NCI-H1417 treated with DMSO at 0.1 percent for 48 hours (cell line): ENCODE measurements around the gene RUNX1.

Experiments used
- DNase-seq: peaks from one replicate; lab custom pipeline; 2025; lab: John Stamatoyannopoulos, UW

The RUNX1 gene

DNA sequence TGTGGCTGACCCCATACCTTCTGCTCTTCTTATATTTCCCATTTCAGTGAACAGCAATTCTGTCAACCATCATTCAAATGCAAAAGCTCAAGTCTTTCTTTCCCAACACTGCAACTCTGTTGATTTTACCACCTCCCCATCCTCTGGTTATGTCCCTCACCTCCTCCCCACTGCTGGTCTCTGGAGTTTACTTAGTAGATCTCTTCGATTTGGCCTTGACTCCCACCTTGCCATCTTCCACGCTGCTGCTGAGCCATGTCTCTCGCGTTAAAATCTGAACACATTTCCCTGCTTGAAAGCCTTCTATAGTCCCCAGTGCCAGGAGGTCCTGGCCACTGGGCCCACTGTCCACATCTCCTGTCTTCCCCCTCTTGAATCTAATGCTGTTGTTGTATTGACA, 125.5 kb downstream of the RUNX1 start:
- DNase-seq, result no peak

DNA sequence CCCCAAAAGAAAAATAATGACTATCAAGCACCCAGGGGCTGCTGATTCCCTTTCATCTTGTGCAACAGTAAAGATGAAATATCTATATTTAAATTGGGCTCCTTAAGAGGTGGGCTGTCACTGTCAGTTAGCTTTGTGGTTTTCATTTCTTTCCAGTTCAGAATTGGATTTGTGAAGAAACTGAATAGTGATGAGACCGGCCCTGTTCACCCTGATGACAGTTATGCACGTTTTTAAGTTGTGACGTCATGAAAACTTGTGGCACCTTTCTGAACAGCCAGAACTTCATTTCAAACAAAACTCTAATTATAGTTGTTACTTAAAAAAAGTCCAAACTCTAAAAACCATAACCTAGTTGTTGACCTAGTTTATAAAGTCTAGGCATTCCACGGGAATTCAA, 125.9 kb downstream of the RUNX1 start:
- DNase-seq, result no peak

DNA sequence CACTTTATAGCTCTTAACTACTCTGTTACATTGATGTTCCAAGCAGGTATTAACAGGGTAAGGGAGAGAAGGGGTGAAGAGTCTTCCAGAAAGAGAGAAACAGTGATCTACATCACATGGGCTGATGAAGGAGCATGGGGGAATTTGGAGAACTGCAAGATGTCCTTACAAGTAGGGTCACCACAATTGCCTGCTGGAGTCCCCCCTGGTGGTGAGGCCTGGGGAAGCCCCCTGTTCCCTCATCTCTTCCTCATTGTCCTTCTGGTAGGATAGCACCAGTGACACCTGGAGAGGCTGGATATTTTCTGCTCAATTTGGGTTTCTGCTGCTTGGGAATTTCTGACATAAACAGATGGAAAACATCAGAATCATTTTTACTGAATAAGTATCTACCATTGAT, 126.6 kb downstream of the RUNX1 start:
- DNase-seq, result no peak

DNA sequence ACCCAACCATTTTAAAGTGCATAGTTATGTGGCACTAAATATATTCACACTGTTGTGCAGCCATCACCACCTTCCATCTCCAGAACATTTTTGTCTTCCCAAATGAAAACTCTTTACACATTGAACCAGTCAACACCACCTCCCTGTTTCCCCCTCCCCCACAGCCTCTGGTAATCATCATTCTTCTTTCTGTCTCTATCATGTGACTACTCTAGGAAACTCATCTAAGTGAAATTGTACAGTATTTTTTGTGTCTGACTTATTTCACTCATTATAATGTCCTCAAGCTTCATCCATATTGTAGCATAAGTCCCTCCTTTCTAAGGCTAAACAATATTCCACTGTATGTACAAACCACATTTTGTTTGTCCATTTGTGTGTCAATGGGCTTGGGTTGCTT, 128.0 kb downstream of the RUNX1 start:
- DNase-seq, result no peak

DNA sequence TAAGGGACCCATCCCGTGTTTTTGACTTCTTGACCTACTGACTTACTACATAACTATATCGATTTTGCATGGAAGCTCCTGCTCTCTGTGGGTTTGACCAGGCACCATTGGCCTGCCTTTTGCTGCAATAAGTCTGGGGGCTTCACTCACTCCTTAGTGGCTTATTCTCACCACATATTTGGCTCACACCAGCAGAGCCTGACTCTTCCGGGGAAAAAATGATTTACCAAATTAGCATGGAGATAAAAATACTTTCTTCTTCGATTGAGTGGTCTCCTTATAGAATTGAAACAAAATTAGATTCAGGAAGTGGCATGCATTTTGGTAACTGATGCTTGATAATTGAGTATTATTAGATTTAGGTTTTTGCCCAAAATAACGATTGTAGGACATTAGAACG, 129.7 kb downstream of the RUNX1 start:
- DNase-seq, result no peak

DNA sequence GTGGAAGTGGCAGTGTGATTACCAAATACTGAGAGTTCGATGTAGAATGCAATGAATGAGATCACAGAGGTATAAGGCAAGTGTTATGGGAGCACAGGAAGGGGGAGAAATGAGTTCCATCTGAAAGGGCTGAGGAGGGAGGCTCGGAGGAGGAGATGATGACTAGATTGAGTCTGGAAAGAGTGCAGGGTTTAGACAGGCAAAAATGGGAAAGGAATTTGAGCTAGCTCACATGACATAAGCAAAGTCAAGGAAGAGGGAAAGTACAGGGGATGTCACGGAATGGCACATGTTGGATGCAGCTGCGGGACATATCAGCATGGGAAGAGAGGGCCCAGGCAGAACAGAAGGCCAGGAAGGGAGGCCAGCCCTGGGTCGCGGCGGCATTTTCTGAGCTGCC, 132.7 kb downstream of the RUNX1 start:
- DNase-seq, result no peak

DNA sequence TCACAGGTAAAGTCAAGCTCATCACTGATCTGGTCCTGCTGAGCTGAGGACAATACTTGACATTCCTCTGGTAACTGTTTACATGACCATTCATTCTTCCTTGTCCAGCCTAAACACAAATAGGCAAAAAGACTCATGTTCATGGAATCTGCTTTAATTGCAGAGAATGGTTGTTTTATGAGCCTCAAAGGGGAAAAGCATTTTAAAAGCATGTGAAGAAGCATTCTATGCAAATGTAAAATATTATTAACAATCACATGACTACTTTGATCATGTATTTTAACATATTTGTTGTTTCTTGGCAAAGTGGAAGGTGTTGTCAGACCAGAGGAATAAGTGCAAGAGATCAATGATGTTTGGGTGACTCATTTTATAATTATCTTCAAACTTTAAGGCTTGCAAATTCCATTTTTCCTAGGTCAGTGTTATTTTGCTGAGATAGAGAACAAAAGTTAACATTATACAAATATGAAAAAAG, 133.7 kb downstream of the RUNX1 start:
- DNase-seq, result no peak

DNA sequence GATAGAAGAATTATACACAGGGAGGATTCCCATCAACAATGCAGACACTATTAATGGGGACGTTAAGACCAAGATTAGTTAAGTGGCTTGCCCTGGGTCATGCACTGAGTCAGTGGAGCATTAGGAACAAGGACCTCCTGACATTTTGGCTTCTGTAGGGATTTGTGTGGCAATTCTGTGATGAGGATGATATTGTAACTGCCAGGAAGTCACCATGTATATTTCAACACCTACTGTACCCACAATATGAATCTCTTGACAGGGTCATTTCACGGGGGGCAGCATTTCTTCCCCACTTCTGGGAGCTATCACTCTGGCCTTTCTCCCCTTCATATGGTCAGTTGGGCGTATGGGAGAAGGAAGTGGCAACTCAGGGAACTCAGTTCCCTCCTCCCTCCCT, 134.9 kb downstream of the RUNX1 start:
- no peak for DNase-seq

DNA sequence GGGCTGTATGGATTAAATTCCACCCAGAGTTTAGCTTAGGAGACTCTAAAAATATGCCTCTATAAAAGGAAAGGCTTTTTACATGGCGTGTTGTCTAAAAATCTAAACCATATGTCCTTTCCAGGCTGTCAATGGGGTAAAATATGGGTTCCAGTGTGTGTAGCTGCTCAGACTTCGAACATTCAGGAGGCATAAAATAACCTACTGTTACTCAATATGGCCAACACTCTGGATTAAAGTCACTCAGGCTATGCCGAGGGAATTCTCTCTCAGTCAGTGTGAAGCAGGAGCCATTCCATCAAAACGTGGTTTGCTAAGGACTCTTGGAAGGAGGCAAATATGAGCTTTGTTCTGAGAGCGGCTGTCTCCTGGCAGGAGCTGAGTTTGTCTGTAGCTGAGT, 135.3 kb downstream of the RUNX1 start:
- DNase-seq, result no peak

DNA sequence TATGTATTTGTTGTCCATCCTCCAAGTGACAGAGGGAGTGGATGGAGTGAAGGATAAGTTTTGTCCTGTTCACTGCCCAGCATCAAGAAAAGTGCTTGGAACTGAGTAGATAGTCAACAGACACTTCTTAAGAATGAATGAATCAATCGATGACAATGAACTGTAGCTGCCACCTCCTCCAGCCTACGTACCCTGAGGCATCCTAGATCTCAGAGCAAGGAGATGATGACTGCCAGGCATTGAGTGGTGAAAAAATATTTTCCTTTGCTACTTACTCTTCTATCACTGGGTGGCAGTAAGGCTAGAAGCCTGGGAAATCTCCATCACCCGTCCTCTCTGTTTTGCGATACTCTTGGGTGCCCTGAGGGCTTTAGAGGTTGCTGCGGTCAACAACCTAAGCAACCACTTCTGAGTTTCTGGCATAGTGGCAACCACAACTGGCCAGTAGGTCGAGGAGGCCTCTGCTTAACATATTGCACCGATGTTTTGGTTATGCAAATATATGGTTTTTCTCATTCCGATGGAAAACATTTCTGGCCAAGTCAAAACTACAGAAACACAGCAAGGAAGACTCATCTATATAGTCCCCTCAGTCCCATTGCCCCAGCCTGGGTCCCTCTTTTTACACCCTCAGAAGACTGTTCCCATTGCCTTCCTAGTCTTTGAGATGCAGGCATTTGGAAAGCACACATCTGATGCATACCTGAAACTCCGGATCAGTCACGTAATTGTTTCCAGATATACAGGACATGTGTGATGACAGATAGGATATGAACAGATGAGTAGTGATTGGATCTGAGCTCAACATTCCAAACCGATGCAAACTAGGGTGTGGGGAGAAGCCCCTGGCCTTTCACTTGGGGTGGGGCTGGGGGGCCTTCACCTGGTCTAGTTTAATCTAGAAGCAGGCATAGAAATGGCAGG, 136.8 kb downstream of the RUNX1 start:
- no peak for DNase-seq

DNA sequence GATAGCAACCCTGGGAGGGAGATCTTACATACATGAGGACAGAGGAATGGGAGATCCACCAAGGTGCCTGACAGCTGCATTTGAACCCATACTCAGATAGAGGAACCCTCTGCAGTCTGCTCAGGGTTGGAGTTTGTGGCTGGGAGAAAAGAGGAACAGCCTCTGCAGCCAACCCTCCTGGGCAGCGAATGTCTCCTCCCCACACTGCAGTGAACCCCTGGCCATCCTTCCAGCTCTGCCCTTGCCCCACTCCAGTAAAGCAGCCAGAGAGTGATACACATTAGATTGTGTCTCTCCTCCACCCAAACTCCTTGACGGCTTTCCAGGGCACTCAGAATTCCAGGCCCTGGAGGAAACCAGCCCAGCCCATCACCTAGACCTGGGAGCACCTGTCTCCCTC, 137.7 kb downstream of the RUNX1 start:
- no peak for DNase-seq

DNA sequence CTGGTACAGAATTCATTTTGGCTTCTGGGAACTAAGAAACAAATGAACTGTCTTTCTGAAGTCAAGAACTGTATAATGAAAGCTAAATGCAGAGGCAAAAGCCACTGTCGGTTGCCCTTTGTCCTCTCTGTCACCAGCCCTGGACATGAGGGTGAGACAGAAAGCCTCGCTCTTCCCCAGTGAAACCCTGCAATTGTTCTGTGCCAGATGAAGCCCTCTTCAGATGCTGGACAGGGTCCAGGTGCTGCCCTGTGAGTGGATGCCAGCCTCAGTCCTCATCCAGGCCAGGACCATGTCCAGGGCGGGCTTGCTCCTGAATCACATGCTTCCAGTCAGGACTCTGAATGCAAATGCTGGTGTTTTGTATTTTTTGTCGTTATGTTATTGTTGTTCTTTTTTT, 138.7 kb downstream of the RUNX1 start:
- no peak for DNase-seq

DNA sequence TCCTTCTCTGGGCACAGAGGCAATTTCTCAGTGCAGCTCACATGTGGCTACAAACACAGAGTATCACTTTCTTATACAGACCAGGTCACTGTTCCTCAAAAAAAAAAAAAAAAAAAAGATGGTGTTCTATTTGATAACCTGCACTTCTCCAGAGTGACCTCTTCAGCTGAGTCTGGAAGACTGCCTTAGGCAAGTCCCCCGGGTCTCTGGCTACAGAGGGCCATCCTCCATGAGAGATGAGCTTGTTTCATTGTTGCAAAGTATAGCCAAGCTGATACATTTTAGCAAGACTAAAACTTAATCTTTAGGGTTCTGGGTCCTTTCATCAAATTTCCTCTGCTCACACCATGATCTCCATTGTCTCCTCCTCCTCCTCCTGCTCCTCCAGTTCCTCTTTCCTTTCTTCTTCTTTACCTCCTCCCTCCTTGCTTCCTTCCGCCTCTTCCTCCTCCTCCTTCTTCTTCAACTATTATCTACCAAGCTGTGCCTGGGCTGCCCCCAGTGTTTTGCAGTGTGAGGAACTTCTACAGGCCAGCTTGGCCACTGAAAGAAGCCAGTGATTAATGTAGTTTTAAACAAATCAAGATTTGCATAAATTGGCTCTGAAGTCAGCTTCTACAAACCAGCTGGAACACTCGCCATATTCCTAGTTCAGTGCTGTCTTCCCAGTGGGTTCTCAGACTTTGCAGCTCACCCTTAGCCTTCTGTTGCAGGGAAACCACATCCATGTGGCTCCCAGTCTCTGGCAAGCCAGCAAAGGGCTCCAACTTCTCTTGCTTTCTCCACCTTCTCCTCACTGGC, 139.4 kb downstream of the RUNX1 start:
- no peak for DNase-seq

DNA sequence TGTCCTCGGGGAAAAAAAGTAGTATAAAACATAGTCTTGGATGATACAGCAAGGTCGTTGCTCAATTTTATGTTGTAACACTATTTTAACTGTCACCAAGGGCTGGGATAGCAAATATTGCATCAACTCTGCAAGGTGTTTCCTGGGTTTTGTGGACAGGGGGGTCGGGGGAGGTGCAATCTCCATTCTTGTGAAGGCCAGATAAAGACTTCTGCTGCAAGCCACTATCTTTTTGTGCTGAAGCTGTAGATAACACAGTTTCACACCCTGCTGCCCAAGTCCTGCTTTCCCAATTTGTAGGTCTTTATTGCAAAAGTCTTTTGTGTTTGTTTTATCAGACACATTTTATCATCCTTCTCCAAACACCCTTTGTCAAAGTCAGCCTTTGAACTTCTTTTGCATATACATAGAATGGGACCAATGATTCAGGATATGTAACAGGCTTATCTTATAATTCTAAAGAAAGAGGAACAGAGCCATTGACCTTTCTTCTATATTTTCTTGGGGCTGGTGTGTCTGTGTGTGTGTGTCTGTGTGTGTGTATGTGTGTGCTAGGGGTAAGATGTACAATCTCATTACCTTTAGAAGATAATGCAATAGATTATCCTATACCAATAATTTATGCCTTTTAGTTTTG, 140.6 kb downstream of the RUNX1 start:
- no peak for DNase-seq

DNA sequence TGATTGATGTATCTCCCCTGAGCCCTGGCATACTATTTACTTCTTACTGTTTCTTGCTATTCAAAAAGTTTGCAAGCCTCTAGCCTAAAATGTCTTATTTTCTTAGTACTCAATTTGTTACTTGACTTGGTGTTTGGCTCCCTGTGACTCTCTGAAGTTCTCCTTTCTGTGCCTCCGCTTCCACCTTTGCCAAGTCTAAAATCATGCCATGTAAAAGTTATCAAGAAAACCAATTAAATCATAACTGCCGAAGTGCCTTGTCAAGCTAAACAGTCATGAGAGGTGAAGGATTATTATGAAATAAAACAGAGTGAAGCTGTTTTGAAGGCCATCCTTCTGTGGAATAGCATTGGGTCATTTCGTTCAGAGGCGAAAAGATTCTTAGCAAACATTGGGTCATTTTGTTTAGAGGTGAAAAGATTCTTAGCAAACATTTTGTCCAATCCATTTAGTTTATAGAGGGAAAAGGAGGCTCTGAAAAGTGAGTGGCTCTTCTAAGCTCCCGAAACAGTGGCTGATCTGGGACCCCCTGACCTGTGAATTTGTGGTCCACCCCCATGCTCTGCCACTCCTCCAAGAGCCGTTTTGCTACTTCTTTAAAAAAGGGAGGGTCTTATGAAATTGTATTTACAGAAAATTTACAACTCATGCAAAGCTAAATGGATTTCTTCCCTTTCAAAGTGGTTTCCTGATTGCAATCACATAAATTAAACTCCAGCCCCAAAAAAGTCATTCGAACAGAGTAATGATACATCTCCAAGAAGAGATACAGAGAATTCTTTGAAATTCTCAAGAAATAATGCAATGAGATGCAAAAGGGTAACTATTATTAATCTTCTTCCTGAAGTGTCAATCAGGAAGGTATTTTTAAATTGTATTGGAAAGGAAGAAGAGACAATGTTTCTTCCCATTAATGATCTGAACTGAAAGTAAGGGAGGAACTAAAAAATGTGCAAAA, 141.4 kb downstream of the RUNX1 start:
- no peak for DNase-seq

DNA sequence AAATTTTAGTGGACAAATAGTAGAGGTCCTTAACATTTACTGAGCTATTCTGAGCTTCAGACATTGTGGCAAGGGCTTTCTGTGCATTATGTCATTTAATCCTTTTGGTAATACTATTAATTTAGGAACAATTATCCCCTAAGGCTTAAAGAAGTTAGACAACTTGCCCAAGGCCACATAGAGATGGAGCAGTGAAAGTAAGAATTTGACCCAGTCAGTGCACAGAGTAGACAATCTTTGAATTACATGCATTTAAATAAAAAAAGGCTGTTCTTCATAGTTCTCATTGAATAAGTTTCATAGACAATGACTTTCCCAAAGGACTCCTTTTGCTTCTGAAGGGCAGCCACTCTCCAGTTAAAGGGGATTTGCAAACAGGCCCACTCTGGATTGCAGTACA, 142.7 kb downstream of the RUNX1 start:
- DNase-seq, result no peak

DNA sequence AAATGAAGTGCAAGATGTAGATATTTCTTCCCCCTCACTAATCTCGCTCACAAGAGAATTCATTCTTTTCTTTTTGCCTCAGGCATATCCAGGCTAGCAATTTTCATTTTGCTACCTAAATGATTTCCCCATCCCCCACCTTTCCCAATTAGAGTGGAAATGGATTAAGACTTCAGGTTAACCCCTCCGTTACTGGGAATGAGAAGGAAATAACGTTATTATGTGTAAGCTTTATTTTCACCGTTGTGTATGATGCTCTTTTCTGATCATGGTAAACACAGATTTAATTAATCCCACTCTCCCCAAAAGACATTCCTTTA, 143.9 kb downstream of the RUNX1 start:
- no peak for DNase-seq

DNA sequence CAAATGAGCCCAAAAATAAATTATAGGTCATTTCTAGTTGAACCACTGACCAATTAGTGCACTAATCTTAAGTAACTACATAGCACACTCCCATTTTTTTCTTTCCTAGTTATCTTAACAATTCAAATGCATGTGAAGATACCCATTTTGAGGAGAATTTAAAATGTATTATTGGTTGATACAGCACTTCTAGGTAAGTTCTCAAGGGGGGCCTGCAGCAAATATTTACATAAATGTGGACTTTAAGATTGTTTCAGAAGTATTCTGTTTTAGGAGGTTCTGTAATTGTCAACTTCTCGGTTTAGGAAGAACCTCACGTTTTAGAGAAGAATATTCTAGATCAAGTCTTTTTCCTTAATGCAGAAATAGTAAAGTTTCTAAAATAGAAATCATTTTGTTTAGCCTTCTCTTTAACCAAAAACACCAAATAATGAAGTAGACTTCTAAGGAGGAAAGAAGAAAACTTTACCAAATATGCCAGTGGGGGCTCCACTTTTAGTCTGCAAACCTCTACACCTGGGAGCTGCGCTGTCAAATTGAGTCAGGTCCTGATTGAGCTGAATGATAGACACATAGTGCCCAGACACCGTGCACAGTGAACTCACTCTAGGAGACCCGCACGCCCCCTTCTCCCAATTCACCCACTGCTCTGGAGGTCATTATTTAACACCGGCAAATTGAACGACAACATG, 144.4 kb downstream of the RUNX1 start:
- no peak for DNase-seq

DNA sequence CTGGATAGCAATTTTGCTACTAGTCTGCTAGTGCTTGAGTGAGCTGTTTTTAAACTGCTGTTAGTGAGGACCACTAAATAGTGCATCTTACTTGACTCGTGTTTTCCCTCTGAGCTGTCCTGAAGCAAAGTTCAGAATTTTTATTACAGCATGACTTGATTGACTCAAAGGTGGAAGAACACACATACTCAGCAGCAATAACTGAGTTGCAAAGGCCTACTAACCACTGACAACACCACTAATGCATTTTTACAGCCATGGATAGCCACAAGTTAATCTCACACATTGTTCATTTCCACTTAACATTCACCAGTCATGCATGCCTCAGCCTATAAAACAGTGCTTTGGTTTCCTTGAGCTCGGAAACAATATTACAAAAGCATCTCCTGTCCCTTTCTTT, 148.7 kb downstream of the RUNX1 start:
- no peak for DNase-seq

DNA sequence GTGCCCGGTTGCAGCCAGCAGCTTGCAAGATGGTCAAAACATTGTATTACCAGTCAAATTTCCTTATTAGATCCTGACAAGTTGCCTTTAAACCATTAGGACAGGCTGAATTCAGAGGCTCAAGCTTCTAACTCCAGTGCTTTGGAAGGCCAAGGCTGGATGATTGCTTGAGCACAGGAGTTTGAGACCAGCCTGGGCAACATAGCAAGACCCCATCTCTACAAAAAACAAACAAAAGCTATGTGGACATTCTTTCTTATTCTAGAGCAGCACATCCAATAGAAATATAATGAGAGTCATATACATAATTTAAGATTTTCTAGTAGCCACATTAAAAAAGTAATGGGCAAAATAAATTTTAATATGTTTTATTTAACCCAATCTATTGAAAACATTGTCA, 149.3 kb downstream of the RUNX1 start:
- no peak for DNase-seq

DNA sequence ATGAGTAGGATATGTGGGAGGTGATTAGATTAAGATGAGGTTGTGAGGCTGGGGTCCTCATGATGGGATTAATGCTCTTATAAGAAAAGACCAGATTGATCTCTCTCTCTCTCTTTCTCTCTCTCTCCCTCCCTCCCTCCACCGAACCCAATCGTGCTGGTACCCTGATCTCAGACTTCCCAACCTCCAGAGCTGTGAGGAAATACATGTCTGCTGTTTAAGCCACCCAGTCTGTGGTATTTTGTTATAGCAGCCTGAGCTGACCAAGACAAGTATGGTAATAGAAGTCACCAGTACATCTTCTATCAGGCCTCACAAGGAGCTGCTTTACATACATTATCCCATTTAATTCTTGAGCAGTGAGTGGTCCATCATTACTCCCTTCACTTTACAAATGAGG, 149.8 kb downstream of the RUNX1 start:
- no peak for DNase-seq
